Colonic mucosa (tissue), 4 donors: Measurements from ENCODE around the gene DSCAML1. TPM values are rescaled to one million over a fixed set of nuclear protein-coding genes. Genes with fewer than 3 reads are reported as not detected.
A peak's percentile ranks its signal among the peaks of the same experiment; 100 is the strongest.

Experiments used
- DNase-seq: peaks from one replicate; pipeline ENCODE4 v3.0.0-alpha.2; 2020
- H3K27ac ChIP-seq: fragments of 200-600 bp; one replicate; pipeline ENCODE4 v1.8.0; 2021
- H3K27me3 ChIP-seq: fragments of 200-600 bp; one replicate; pipeline ENCODE4 v1.8.0; 2021
- H3K36me3 ChIP-seq: fragments of 200-600 bp; one replicate; pipeline ENCODE4 v1.8.0; 2021
- H3K4me1 ChIP-seq: fragments of 200-600 bp; one replicate; pipeline ENCODE4 v1.8.0; 2021; ENCODE audit warnings: mild to moderate bottlenecking
- H3K4me3 ChIP-seq: fragments of 200-600 bp; one replicate; pipeline ENCODE4 v1.8.0; 2021
- H3K9ac ChIP-seq, 2 donors: one replicate each; pipeline ENCODE4 v1.7.0; 2013; ENCODE audit warnings: control low read depth in 2 of 2, low read depth in 2 of 2, low read length in 2 of 2
- H3K9me3 ChIP-seq: fragments of 200-600 bp; one replicate; pipeline ENCODE4 v1.8.0; 2021
- CTCF ChIP-seq: fragments of 200-600 bp; IDR thresholded peaks from one replicate; pipeline ENCODE4 v1.8.0; 2022; ENCODE audit warnings: antibody characterized with exemption, mild to moderate bottlenecking
- intact Hi-C: fragments of 100-400 bp; cut with DNase I; formaldehyde crosslinking; loops from one replicate; pipeline ENCODE4 v1.14.1; 2022
- total RNA-seq, 2 donors: library from RNA; stranded (reverse); fragmentation: NEBNext Ultra II Directional in 1 of 2; extraction: Animal tissue kit (Norgen Biotek cat#: 25700) in 1 of 2; gene quantifications; one replicate each; pipeline ENCODE4 v1.2.1, GENCODE V29; 2021
- donor health status: healthy.
- donor health status: DM: no; HTN: no; CAD: no.
- donor health status: DM: no; HTN: no; CAD: no.

Gene DSCAML1
- total RNA-seq, 2 donors from 2014 or later = 1.2 to 4.3 TPM

- Histone ChIP-seq H3K4me3 (no peak overlapping the region), H3K36me3 (no peaks in the 10 kb centered on the region), H3K27ac (no peak overlapping the region), H3K27me3 (no peaks in the 10 kb centered on the region), H3K9ac (peak overlapping the region in 1 of 2 donors; percentile 12), H3K4me1 (no peaks in the 10 kb centered on the region), H3K9me3 (no peaks in the 10 kb centered on the region)
- no peak for TF ChIP-seq CTCF
- intact Hi-C loops = no loop called here
- DNase-seq = no peak
Observed at GRCh38 chr11:117511483-117511930, 285.5 kb downstream of the DSCAML1 start.

GRCh38 chr11:117510646-117511045, 286.4 kb downstream of the DSCAML1 start:
- H3K27me3 ChIP-seq = no peaks in the 10 kb centered on the region
- H3K4me3 ChIP-seq = no peak overlapping the region
- H3K4me1 ChIP-seq = no peaks in the 10 kb centered on the region
- H3K27ac ChIP-seq = no peak overlapping the region
- intact Hi-C loops = no loop called here
- H3K36me3 ChIP-seq = no peaks in the 10 kb centered on the region
- no peaks in the 10 kb centered on the region for H3K9me3 ChIP-seq
- no peak for TF ChIP-seq CTCF
- DNase-seq = no peak
- no peak overlapping the region for H3K9ac ChIP-seq

GRCh38 chr11:117509543-117509942, 287.5 kb downstream of the DSCAML1 start:
- Histone ChIP-seq H3K27me3 (no peaks in the 10 kb centered on the region), H3K4me3 (no peak overlapping the region), H3K9ac (no peak overlapping the region), H3K27ac (no peak overlapping the region), H3K9me3 (no peaks in the 10 kb centered on the region), H3K36me3 (no peaks in the 10 kb centered on the region), H3K4me1 (no peaks in the 10 kb centered on the region)
- no peak for DNase-seq
- TF ChIP-seq CTCF = no peak
- intact Hi-C loops = no loop called here

GRCh38 chr11:117506971-117507370, 290.0 kb downstream of the DSCAML1 start:
- no peaks in the 10 kb centered on the region for H3K9me3 ChIP-seq
- no peak overlapping the region for H3K9ac ChIP-seq
- no peak for DNase-seq
- no peak overlapping the region for H3K27ac ChIP-seq
- intact Hi-C loops = no loop called here
- no peak for TF ChIP-seq CTCF
- no peaks in the 10 kb centered on the region for H3K27me3 ChIP-seq
- H3K36me3 ChIP-seq = no peaks in the 10 kb centered on the region
- H3K4me1 ChIP-seq = no peaks in the 10 kb centered on the region
- no peak overlapping the region for H3K4me3 ChIP-seq

GRCh38 chr11:117505285-117505970, 291.6 kb downstream of the DSCAML1 start:
- Histone ChIP-seq H3K9ac (no peak overlapping the region), H3K27me3 (no peaks in the 10 kb centered on the region), H3K4me3 (no peak overlapping the region), H3K27ac (no peak overlapping the region), H3K36me3 (no peaks in the 10 kb centered on the region), H3K4me1 (no peaks in the 10 kb centered on the region), H3K9me3 (no peaks in the 10 kb centered on the region)
- intact Hi-C loops = no loop called here
- DNase-seq = no peak
- TF ChIP-seq CTCF = no peak
